DLD1 (cell line): Measurements from ENCODE around the gene BRAT1.
"Not testable (repeated sequence)": the region's sequence is repeated elsewhere in the genome, so short reads cannot be mapped to it uniquely, and the experiment has no call there.

Experiments
- in situ Hi-C: cut with HindIII; loops from 2 replicates; pipeline ENCODE4 v1.10.0; 2017; ENCODE audit warnings: low sequenced_read_pairs

BRAT1 gene

GRCh38 chr7:2555121-2556052 lies at the start of gene BRAT1:
BRAT1 (minus strand) TSS chr7:2555524; CDS start chr7:2554431, 1,093 bp downstream.
- in situ Hi-C loops: no loop called here

- in situ Hi-C loops: loop anchor here (25.0 kb wide), 1 partner anchor 117 kb away; the partner anchor contains the start of gene GRIFIN
These were observed 49.4 kb upstream of the BRAT1 start for GRCh38 chr7:2604608-2605174.

- in situ Hi-C loops: loop anchor here (25.0 kb wide), 1 partner anchor 116 kb away; the partner anchor contains the start of gene GRIFIN
These were observed 48.0 kb upstream of the BRAT1 start for GRCh38 chr7:2603044-2603965.

- in situ Hi-C loops: loop anchor here (25.0 kb wide), 1 partner anchor 115 kb away; the partner anchor contains the start of gene GRIFIN
These were observed 47.2 kb upstream of the BRAT1 start for GRCh38 chr7:2602406-2603043.

- in situ Hi-C loops: loop anchor here (25.0 kb wide), 1 partner anchor 115 kb away; the partner anchor contains the start of gene GRIFIN
These were observed 46.6 kb upstream of the BRAT1 start for GRCh38 chr7:2601907-2602306.

GRCh38 chr7:2601065-2601464 lies 45.7 kb upstream of the BRAT1 start:
- in situ Hi-C loops: loop anchor here (25.0 kb wide), 1 partner anchor 114 kb away; the partner anchor contains the start of gene GRIFIN

GRCh38 chr7:2598154-2598823 lies 43.0 kb upstream of the BRAT1 start:
- in situ Hi-C loops: no loop called here

GRCh38 chr7:2597273-2597640 lies 41.9 kb upstream of the BRAT1 start:
- in situ Hi-C loops: no loop called here

- in situ Hi-C loops: no loop called here
These were observed 41.3 kb upstream of the BRAT1 start for GRCh38 chr7:2596464-2597272.

GRCh38 chr7:2595258-2595860 lies 40.0 kb upstream of the BRAT1 start:
- in situ Hi-C loops: no loop called here

- in situ Hi-C loops: no loop called here
These were observed 39.3 kb upstream of the BRAT1 start for GRCh38 chr7:2594599-2594998.

- in situ Hi-C loops: no loop called here
These were observed 37.9 kb upstream of the BRAT1 start for GRCh38 chr7:2593036-2593727.

- in situ Hi-C loops: no loop called here
These were observed 37.1 kb upstream of the BRAT1 start for GRCh38 chr7:2592375-2592865.

- in situ Hi-C loops: not testable (repeated sequence)
These were observed 34.6 kb upstream of the BRAT1 start for GRCh38 chr7:2589941-2590340.

GRCh38 chr7:2589341-2589740 lies 34.0 kb upstream of the BRAT1 start:
- in situ Hi-C loops: no loop called here

GRCh38 chr7:2587778-2588177 lies 32.5 kb upstream of the BRAT1 start:
- in situ Hi-C loops: no loop called here

GRCh38 chr7:2587134-2587533 lies 31.8 kb upstream of the BRAT1 start:
- in situ Hi-C loops: no loop called here
